Astrocyte of the spinal cord (primary cell): ENCODE measurements around the gene MKS1.

Source experiments
- DNase-seq: peaks from one replicate; pipeline ENCODE4 v3.0.0; 2011; ENCODE audit warnings: low read depth, low spot score
- H3K4me3 ChIP-seq: 2 replicates; pipeline ENCODE4 v1.5.1; 2011; ENCODE audit warnings: low read depth, mild to moderate bottlenecking, low read length, moderate library complexity
- in situ Hi-C: cut with HindIII; loops from 2 replicates; pipeline ENCODE4 v1.10.0; 2017; ENCODE audit warnings: low sequenced_read_pairs
- TF ChIP-seq, protein P1 (sequence below): IDR thresholded peaks from 2 replicates; pipeline ENCODE4 v1.5.1; 2012; ENCODE audit warnings: low read depth, mild to moderate bottlenecking, low read length, inconsistent platforms

Gene MKS1

DNA sequence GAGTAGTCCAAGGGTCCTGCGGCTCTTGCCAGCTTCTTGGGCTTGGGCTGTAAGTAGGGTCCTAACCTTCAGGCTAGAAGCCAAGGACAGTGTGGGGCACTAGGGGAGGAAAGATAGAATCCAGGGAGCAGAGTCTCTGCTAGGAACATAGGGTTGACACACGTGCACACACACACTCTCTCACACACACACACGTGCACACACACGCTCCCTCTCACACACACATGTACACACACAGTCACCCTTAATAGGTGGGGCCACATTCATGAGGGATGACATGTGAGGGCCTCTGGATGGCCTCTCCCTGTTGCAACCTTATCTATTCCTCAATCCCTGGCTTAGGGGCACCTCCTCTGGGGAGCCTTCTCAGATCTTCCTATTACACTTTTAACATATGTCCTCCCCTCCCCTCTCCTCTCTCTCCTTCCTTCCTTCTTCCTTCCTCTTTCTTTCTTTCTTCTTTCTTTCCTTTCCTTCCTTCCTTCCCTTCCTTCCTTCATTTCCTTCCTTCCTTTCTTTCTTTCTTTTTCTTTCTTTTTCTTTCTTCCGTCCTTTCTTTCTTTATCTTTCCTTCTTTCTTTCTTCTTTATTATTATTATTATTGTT is 23.4 kb downstream of the MKS1 start:
- TF ChIP-seq, protein P1, sequence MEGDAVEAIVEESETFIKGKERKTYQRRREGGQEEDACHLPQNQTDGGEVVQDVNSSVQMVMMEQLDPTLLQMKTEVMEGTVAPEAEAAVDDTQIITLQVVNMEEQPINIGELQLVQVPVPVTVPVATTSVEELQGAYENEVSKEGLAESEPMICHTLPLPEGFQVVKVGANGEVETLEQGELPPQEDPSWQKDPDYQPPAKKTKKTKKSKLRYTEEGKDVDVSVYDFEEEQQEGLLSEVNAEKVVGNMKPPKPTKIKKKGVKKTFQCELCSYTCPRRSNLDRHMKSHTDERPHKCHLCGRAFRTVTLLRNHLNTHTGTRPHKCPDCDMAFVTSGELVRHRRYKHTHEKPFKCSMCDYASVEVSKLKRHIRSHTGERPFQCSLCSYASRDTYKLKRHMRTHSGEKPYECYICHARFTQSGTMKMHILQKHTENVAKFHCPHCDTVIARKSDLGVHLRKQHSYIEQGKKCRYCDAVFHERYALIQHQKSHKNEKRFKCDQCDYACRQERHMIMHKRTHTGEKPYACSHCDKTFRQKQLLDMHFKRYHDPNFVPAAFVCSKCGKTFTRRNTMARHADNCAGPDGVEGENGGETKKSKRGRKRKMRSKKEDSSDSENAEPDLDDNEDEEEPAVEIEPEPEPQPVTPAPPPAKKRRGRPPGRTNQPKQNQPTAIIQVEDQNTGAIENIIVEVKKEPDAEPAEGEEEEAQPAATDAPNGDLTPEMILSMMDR, result no peak
- H3K4me3 ChIP-seq, result no peak overlapping the region
- no peak for DNase-seq
- in situ Hi-C loops, result no loop called here

DNA sequence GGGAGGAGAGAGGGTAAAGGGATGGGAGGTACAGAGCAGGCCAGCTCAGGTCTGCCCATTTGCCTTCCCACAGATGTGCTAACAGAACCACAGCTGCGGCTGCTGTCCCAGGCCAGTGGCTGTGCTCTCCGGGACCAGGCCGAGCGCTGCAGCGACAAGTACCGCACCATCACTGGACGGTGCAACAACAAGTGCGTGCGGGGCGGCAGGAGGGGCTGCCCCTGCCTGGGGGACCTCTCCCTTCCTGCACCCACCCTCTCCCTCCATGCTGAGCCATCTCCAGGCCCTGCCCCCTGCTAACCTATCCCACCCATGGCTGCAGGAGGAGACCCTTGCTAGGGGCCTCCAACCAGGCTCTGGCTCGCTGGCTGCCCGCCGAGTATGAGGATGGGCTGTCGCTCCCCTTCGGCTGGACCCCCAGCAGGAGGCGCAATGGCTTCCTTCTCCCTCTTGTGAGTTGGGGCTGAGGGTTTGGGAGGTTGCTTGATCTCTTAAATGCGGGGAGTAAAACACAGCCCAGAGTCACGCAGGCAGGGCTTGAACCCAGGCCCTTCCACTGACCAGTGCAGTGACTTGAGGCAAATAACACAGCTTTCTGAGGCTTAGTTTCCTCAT is 25.3 kb downstream of the MKS1 start:
- in situ Hi-C loops, result no loop called here

DNA sequence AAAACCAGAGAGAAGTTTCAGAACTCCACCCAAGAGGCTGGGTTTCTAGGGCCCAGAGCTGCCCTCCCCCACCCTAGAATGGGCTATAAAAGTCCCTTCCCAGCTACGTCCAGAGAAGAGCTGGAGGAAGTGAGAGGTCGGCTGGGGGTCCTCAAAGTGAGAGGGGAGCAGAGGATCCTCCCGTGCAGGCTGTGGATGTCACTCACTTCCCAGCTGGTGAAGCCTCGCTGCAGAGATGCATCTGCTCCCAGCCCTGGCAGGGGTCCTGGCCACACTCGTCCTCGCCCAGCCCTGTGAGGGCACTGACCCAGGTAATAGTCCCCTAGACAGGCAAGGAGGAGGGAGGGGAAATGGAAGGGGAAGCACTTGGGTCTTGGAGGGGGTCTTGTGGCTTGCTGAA is 26.4 kb downstream of the MKS1 start, which contains the start of gene EPX:
TSS of gene EPX (plus strand) at position 115 of the 400 bp plus-strand sequence. CDS start at position 236, 121 bp downstream.
- in situ Hi-C loops, result no loop called here
- TF ChIP-seq, protein P1, result no peak
- no peak for DNase-seq
- H3K4me3 ChIP-seq, result no peak within 1 kb of the TSS

More for the DNA sequence above, 25.3 kb downstream of the MKS1 start:
- no peak overlapping the region for H3K4me3 ChIP-seq
- DNase-seq, result no peak
- TF ChIP-seq, protein P1, result no peak

DNA sequence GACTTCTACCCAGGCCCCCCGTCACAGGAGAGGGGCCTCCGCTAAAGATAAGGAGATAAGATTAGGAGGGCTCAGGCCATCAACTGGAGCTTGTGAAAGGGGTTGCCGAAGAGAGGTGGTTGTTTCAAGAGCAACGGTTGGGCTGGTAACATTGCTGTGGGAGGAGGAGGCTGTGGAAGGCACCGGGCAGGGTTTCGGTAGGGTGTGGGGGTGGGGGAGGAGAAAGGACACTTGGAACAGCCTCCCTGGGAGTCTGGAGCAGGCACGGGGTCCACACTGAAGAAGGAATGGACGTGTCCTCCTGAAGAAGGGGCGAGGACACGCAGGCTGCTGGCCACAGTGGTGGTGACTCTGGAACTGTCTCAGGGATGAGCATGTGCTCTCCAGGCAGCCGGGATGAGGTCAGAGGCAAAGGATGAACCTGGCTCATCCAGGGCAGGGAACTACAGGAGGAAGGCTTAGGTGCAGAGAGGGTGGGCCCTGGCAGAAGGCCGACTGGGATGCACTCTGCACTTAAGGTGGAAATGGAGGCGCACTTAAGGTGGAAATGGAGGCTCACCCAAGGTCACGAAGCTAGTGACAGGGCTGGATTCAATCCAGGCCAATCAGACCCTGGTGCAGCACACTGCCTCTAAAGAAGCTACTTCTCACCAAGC is 27.7 kb downstream of the MKS1 start:
- in situ Hi-C loops, result no loop called here
- TF ChIP-seq, protein P1, result no peak
- DNase-seq, result no peak
- no peak overlapping the region for H3K4me3 ChIP-seq

DNA sequence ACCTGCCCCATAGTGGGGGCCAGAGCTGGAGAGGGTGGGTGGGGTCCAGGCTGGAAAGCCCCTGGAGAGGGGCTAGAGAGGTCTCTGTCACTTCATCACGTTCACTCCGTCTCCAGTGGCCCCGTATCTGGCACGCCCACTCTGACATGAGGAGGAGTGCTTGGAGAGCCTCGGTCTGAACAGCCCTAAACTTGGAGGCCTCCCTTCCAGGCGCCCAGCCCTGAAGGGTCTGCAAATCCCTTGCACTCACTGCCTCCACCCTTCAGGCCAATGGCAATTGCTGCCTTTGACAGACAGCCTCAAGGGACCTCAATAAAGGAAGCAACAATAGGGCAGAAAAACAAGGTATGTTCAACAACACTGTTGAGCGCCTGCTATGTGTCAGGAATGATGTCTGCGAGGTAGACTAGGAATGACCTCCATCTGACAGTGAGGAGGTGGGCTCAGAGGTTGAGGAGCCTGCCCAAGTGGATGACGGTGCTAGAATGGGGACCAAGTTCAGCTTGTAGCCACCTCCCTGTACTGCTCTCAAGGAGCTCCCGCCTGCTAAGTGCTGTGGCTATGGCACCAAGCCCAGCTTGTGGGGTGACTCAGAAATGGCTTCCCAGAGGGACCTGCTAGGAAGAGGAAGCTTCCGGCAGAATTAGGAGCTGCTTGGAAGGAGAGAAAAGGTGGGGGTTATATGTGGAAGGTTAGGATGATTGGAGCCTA is 29.5 kb downstream of the MKS1 start:
- H3K4me3 ChIP-seq, result no peak overlapping the region
- TF ChIP-seq, protein P1, result no peak
- in situ Hi-C loops, result no loop called here
- peak; percentile 89 for DNase-seq

DNA sequence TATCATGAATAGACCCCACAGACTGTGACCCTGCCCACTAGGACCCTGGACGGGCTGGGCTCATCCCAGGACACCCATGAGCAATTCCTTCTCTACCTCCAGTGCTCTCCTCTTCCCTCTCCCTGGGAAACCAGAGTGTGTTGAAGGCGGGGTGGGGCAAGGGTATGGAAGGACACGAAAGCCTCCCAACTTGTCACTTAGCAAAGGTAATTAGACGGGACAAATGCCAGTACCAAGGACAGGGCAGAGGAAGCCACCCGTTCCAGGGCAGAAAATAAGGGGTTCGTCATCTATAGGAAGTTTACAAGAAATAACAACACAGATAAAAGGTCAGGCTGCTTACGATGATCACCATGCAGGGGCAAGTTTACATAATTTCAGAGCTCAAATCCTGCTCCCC is 31.4 kb downstream of the MKS1 start:
- DNase-seq, result no peak
- H3K4me3 ChIP-seq, result no peak overlapping the region
- TF ChIP-seq, protein P1, result no peak
- in situ Hi-C loops, result no loop called here
